Globus pallidus (tissue), 1 donor: ENCODE measurements around the gene PSTPIP1.

Experiments used
- DNase-seq: peaks from one replicate; pipeline ENCODE4 v3.0.0-alpha.2; 2015; ENCODE audit warnings: low spot score

Gene PSTPIP1

DNA sequence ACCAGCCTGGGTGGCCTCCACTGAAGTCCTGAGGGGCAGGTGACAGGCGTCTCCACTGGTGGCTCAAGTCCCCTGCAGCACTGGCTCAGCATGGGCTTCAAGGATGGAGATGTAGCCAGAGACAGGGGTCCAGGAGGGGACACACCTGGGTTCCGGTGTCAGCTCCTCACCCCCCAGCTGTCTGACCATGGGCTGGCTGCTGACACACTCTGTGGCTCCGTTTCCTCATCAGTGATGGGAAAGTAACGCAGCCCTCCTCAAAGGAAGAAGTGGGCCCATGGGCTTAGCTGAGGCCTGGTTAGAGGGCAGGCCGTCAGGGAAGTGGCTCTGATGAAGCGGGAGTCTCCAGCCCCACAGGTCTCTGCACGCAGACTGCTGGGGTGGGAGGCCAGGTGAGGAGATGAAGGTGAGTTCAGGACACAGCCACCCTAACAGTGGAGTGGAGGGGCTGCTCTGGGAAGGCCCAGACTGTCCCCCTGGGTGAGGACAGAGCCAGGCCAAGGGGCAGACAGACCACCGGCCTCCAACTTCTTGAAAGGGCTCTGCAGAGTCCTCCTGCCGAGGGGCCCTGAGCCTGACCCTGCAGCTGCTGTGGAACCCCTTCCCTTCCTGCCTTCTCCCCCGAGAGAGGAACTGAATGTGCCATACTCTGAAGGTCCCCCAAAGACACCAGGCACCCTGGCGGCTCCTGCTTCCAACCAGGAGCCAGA lies 24.0 kb downstream of the PSTPIP1 start:
- DNase-seq = no peak

DNA sequence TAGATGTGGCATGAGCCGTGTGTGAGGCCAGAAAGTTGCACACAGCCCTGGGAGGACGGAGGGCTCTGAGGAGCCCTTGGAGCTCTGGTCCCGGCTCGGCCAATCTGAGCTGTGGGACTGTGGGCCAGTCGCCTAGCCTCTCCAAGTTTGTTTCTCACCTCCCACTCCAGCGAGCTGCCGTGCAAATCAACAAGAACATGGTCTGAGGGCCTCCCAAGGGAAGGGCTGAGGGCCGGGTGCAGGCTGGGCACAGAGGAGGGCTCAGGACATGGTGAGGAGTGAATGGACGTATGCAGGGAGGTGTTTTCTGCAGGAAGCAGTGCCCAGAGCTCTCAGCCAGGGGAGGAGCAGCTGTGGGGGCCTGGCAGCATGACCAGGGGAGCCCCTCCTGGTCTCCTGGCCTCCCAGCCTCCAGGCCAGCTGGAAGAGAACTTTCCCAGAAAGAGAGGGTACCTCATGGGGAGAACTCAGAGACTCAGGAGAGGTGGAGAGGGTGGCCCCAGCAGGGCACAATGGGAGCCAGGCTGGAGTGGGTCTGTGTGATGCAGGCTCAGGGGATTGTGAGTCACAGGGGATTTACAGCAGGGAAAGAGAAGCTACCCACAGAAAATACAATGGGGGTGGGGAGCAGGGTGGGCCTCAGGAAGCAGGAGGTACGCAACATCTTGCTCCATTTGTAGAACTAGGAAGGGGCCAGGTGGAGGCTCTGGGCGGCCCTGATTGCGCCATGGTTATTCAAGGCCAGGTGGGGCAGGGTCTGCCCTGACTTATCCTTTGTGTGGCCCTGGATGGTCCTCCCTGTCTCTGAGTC lies 24.8 kb downstream of the PSTPIP1 start:
- no peak for DNase-seq

DNA sequence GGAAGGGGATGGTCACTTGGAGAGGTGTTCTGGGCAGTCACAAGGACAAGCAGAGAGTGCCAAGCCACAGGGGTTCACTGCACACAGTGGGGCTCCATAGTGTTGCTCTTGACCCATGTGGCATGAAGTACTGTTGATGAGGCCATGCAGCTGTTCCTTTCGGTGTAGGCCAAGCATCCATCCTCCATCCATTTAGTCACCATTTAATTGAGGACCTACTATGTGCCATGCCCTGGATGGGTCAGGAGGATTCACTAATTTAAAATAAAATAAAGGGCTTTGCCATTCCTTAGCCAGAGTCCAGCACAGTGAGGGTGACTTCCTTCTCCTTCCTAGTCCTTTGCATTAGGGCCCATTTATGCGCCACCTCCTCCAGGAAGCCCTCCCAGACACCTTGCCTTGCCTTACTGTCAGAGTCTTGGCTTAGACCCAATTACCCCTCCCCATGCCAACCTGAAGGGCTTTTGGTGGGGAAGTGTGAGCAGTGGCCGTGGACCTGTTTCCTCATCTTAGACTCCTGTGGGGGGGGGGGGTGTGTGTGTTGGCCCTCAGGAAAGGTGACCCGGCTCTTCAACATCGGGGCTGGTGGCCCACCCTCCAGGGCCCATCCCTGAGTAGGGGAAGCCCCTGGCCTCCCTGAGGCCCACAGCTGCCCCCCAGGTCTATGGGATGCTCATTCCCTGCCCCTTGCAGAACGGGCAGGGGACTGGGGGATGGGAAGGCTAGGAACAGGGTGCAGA lies 25.6 kb downstream of the PSTPIP1 start:
- DNase-seq = no peak

DNA sequence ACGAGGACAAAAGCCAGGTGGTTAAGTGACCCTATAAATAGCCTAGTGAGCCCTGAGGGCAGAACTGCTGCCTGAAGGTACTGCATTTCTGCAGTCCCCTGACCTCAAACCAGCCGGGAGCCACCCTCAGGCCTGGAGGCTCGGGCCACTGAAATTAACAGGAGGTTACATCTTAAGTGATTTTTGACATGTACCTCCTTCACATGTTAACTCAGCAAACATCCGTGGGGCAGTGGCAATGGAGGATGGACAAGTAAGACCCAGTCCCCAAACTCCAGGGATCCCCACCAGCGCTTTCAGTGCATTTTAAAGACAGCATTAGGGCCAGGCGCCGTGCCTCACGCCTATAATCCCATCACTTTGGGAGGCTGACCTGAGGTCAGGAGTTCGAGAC lies 26.2 kb downstream of the PSTPIP1 start:
- no peak for DNase-seq

GRCh38 chr15:77021803-77022381 lies 27.0 kb downstream of the PSTPIP1 start:
- DNase-seq = no peak

- no peak for DNase-seq
These were observed 28.0 kb downstream of the PSTPIP1 start for GRCh38 chr15:77022646-77023575.

GRCh38 chr15:77023576-77024272 lies 28.8 kb downstream of the PSTPIP1 start:
- DNase-seq = no peak

- peak; percentile 39 for DNase-seq
These were observed 29.6 kb downstream of the PSTPIP1 start for GRCh38 chr15:77024273-77025082.

GRCh38 chr15:77025083-77025901 lies 30.4 kb downstream of the PSTPIP1 start:
- DNase-seq = no peak

DNA sequence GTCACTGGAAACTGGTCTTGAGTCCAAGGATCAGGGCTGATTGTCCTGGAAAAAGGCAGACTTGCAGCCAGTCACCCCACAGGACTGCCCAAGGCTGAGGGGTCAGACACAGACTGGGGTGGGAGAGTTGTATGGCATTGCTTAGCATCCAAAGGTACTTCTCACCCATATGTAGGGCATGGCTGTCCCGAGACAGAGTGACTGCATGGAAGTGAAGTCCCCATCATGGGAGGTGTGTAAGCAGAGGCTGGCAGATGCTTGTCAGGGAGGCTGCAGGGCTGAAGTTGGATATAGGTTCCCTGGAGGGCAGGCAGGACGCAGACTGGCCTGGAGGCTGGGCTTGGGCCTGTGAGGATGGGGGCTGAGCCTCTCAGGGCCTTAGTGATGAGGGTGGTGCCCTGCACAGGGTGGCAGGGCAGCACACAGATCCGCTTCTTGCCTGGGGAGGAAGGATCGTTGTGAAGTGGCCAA lies 31.1 kb downstream of the PSTPIP1 start:
- no peak for DNase-seq

DNA sequence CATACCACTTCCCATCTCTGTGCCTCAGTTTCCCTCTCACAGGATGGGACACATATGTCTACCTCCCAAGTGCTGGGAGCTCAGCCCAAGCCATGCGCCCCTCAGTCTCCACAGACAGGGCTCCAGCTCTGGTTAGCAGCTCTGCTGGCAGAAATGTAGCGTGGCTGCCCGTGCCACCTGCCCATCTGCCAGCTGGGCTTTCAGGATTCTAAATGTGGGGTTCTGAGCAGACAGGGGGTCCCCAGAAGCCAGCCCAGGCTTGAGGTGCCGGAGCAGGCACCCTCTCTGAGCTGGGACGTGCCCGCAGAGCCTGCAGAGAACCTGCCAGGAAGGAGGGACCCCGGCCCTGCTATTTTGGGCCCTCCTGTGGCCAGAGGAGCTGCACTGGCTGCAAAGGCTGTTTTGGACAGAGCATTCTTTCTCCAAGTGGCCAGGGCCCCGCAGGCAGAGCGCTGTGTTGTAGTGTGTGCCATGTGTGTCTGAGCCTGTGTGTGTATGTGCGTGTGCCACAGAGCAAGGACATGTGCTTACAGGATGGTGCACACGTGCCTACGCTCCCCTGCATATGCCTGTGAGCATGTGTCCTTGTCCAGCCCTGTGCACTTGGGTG lies 31.7 kb downstream of the PSTPIP1 start:
- no peak for DNase-seq

- no peak for DNase-seq
These were observed 32.3 kb downstream of the PSTPIP1 start for GRCh38 chr15:77027111-77027696.

DNA sequence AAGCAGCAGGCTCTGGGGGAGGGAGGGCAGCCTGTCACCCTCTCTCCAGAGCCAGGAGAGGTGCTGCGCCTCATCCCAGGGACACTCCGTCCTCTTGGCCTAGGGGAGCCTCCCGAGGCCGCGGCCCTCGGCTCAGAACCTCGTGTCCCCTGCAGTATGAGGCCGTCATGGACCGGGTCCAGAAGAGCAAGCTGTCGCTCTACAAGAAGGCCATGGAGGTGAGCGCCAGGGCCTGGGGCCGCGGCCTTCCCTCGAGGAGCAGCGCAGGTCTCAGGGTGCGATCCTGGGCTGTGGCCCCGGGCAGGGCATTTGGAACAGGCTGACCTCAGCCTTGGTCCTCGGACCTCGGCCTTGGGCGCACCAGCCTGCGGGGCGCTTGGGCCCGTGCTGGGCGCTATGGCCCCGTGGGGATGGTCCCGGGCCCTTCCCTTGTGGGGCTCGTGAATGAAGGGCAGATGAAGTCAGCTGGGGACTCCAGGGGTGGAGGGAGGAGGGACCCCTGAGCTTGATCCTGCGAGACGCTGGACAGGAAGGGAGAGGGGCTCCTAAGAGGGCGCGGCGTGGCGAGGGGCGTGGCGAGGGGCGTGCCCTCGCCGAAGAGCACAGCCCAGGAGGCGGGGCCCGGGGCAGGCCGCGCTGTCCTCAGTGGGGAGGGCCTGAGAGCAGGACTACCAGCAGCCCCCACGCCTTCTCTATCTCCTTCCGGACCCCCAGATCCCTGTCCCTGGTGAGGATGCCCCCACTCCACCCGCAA lies 32.9 kb downstream of the PSTPIP1 start:
- no peak for DNase-seq

- no peak for DNase-seq
These were observed 33.7 kb downstream of the PSTPIP1 start for GRCh38 chr15:77028451-77029165.

DNA sequence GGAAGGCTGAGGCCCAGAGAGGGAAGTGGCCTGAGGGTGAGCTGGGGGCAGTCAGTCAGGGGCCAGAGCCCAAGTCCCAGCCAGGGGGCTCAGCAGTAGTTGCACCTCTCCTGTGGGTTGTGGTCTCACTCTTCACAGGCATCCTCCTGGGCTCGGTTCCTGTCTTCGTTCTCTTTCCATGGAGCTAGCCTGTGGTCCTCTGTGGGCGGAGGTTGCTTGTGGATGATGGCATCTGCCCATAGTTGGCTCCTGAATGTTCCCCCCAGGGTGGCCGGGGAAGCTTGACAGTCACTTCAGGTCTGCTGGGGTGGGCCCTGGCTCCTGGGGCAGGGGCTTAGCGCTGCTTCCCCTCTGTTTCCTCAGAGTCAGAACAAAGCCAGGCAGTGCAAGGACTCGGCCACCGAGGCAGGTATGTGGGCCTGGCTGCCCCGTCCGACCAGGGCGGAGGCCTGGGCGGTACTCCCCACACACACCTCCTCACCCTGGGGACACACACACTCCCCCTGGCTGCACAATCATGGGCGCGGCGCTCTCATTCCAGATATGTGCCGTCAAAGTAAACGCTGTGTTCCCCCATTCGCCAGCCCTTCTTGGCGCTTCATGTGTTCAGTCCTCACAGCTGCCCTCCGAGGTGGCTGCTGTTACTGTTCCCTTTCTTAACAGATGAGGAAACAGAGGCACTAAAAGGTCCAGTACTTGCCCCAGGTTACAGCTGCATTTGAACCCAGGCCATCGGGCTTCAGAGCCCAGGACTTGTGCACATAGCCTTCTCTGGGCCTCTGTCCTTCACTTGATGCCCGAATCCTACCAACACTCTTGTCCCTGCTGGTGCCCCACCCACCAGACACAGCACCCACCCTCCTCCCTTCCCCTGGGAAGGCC lies 34.5 kb downstream of the PSTPIP1 start:
- DNase-seq = no peak
